Kidney epithelial cell (primary cell): Measurements from ENCODE around the gene KAT6B. TPM values are rescaled to one million over a fixed set of nuclear protein-coding genes. Genes with fewer than 3 reads are reported as not detected.

Experiments used
- DNase-seq: peaks from one replicate; pipeline ENCODE4 v3.0.0-alpha.2; 2010; ENCODE audit warnings: low read depth
- H3K27me3 ChIP-seq: 2 replicates; pipeline ENCODE4 v1.6.0; 2011; ENCODE audit warnings: low read length; ENCODE audit not compliant: control insufficient read depth, insufficient read depth
- H3K36me3 ChIP-seq: 2 replicates; pipeline ENCODE4 v1.5.1; 2011; ENCODE audit warnings: low read length; ENCODE audit not compliant: control insufficient read depth, insufficient read depth
- H3K4me3 ChIP-seq: 2 replicates; pipeline ENCODE4 v1.5.1; 2011; ENCODE audit warnings: low read depth, mild to moderate bottlenecking, control low read depth, low read length
- CTCF ChIP-seq: IDR thresholded peaks from 2 replicates; pipeline ENCODE4 v1.5.1; 2011; ENCODE audit warnings: mild to moderate bottlenecking, moderate library complexity, low read length, control low read depth, inconsistent platforms; ENCODE audit not compliant: insufficient read depth, poor library complexity, severe bottlenecking
- total RNA-seq: library from RNA; depleted of rRNA; stranded (reverse); fragments of >200 nt; gene quantifications from 2 replicates; pipeline ENCODE4 v1.2.3, GENCODE V29; 2015

Gene KAT6B
- total RNA-seq, 1 donor from 2014 or later: 8.0 TPM

DNA sequence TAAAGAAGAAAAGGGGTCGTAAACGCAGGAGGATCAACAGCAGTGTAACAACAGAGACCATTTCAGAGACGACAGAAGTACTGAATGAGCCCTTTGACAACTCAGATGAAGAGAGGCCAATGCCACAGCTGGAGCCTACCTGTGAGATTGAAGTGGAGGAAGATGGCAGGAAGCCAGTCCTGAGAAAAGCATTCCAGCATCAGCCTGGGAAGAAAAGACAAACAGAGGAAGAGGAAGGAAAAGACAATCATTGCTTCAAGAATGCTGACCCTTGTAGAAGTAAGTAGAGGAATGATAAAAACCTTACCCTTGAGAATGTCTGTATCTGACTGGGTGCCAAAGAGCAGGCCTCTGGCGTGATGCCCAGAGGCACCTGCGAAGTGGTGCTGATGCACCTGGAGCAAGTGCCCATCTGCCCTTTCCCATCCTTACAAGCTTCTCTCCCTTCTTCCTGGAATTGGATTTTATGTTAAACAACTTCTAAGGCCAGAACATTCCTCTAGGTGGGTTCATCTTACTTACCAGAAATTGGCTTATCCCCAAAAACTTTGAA is 198.6 kb downstream of the KAT6B start:
- no peaks in the 10 kb centered on the region for H3K27me3 ChIP-seq
- DNase-seq: no peak
- TF ChIP-seq CTCF: no peak
- no peak overlapping the region for H3K4me3 ChIP-seq
- peaks cover 1% of the 10 kb centered on the region for H3K36me3 ChIP-seq

DNA sequence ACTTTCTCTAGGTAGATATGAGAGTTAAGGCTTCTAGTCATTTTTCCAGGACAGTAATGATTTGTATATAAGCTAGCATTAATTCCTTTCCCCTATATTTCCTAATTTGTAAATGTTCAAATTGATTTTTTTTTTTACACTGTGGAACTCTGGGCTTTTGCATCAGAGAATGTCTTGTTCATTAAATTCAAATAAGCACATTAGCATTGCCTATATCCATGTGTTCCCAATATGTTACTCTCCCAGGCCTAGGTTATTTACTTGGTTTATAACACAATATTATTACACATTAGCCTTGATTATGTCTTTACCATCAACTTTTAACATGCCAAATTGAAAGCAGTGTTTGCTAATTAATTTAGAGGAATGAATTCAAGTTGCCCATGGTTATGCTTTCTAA is 201.6 kb downstream of the KAT6B start:
- no peak for DNase-seq
- no peak for TF ChIP-seq CTCF
- Histone ChIP-seq H3K27me3 (no peaks in the 10 kb centered on the region), H3K4me3 (no peak overlapping the region), H3K36me3 (peaks cover 1% of the 10 kb centered on the region)

DNA sequence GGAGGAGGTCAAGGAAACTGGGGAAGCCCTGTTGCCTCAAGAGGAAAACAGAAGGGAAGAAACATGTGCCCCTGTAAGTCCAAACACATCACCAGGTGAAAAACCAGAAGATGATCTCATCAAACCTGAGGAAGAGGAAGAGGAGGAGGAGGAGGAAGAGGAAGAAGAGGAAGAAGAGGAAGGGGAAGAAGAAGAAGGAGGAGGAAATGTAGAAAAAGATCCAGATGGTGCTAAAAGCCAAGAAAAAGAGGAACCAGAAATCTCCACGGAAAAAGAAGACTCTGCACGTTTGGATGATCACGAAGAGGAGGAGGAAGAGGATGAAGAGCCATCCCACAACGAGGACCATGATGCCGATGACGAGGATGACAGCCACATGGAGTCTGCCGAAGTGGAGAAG is 202.3 kb downstream of the KAT6B start:
- H3K27me3 ChIP-seq: no peaks in the 10 kb centered on the region
- TF ChIP-seq CTCF: no peak
- peaks cover 1% of the 10 kb centered on the region for H3K36me3 ChIP-seq
- DNase-seq: no peak
- no peak overlapping the region for H3K4me3 ChIP-seq

- no peak for TF ChIP-seq CTCF
- Histone ChIP-seq H3K27me3 (no peaks in the 10 kb centered on the region), H3K36me3 (peaks cover 1% of the 10 kb centered on the region), H3K4me3 (no peak overlapping the region)
- DNase-seq: no peak
These were observed 203.0 kb downstream of the KAT6B start for GRCh38 chr10:75029420-75029819.

GRCh38 chr10:75029857-75030256 is 203.5 kb downstream of the KAT6B start:
- H3K4me3 ChIP-seq: no peak overlapping the region
- H3K27me3 ChIP-seq: no peaks in the 10 kb centered on the region
- no peak for TF ChIP-seq CTCF
- H3K36me3 ChIP-seq: peaks cover 1% of the 10 kb centered on the region
- DNase-seq: no peak

DNA sequence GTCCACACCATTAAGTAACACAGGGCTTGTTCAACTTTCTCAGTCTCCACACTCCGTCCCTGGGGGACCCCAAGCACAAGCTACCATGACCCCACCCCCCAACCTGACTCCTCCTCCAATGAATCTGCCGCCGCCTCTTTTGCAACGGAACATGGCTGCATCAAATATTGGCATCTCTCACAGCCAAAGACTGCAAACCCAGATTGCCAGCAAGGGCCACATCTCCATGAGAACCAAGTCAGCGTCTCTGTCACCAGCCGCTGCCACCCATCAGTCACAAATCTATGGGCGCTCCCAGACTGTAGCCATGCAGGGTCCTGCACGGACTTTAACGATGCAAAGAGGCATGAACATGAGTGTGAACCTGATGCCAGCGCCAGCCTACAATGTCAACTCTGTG is 204.0 kb downstream of the KAT6B start:
- no peak for TF ChIP-seq CTCF
- Histone ChIP-seq H3K36me3 (peaks cover 1% of the 10 kb centered on the region), H3K27me3 (no peaks in the 10 kb centered on the region), H3K4me3 (no peak overlapping the region)
- DNase-seq: no peak
